ENCODE results near the gene FRMD8.
A peak's percentile ranks its signal among the peaks of the same experiment; 100 is the strongest.

- TF ChIP-seq CTCF (IDR thresholded peaks at IDR 0.05), result peak in 1 of 5 experiments; percentile 34
- TF ChIP-seq POLR2A (IDR thresholded peaks at IDR 0.05), result no peak
These were observed 38.9 kb downstream of the FRMD8 start for GRCh38 chr11:65425105-65425970.
